Renal cortical epithelial cell (primary cell): ENCODE data around the gene DPF1. TPM values are rescaled to one million over a fixed set of nuclear protein-coding genes. Genes with fewer than 3 reads are reported as not detected.

Experiments used
- DNase-seq: peaks from one replicate; pipeline ENCODE4 v3.0.0-alpha.2; 2011; ENCODE audit warnings: low read depth
- total RNA-seq: library from RNA; depleted of rRNA; stranded (reverse); fragments of >200 nt; gene quantifications from 2 replicates; pipeline ENCODE4 v1.2.3, GENCODE V29; 2014

The DPF1 gene
- total RNA-seq, 1 donor from 2014 or later, result 0.10 TPM

DNA sequence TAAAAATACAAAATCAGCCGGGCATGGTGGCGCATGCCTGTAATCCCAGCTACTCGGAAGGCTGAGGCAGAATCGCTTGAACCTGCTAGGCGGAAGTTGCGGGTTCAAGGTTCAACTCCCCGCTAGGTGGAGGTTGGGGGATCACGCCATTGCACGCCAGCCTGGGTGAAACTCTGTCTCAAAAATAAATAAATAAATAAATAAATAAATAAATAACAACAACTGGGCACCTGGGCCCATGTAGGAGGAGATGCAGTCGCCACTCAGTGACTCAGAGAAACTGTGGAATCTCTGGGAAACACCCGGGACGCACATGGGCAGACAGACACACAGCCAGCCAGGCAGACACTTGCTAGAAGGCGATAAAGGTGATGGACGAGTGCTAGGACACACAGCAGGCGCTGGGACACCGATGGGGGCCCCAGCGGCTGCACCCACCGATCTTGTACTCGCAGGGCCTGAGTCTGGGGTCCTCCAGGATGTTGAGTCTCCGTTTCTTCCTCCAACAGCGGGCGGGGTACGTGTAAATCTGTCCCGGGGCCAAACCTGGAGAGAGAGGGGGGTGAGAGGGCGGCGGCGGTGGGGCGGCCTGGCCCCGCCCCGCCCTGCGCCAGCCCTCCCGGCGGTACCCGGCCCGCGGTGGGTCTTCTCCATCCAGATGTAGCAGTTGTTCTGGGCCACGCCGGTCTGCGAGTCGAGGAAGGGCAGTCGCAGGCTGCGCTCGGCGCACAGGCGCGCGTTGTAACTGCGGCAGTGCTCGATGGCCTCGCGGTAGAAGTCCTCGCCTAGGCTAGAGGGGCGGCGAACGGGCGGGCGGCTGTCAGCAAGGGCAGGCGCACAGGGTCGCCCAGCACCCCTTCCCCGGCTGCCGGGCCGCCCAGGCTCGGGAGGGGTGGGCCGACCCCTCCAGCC lies 1.8 kb downstream of the DPF1 start:
- no peak for DNase-seq

DNA sequence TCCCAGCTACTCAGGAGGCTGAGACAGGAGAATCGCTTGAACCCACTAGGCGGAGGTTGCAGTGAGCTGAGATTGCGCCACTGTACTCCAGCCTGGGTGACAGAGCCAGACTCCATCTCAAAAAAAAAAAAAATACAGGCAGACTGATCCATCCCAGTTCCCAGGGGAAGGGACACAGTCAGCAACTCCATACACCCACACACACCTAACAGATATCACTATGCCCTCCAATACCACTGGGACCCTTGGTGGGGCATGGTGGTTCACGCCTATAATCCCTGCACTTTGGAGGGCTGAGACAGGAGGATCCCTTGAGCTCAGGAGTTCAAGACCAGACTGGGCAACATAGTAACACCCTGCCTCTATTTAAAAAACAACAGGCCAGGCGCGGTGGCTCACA lies 2.6 kb downstream of the DPF1 start:
- DNase-seq, result no peak

DNA sequence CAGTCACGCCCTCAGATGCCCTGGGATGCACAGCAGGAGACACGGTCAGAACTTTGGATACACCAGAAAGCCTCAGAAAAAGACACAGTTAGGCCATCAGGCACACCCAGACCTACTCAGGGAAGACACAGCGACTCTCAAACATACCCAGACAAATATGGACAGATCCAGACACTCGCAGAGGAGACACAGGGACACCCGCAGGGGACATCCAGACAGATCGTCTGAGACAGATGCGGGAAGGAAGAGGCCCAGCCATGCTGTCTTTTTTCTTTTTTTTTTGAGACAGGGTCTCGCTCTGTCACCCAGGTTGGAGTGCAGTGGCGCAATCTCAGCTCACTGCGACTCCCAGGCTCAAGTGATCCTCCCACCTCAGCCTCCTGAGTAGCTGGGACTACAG lies 4.8 kb downstream of the DPF1 start:
- no peak for DNase-seq

DNA sequence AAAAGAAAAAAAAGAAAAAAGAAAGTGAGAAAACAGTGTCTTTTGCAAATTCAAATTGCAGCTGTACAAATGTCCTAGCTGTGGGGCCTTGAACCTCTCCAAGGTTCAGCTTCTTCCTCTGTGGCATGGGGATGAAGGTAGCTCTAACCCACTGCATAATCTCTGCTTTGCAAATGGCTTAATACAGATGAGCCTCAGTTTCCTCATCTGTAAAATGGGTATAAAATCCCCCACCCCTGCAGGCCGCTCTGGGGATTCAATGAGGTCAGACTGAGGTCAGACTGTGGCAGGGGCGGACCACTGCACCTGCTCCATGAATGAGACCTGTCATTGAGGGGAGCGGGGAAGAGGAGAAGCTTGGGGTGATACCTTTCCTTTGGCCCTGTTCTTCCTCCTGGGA lies 5.8 kb downstream of the DPF1 start:
- no peak for DNase-seq

DNA sequence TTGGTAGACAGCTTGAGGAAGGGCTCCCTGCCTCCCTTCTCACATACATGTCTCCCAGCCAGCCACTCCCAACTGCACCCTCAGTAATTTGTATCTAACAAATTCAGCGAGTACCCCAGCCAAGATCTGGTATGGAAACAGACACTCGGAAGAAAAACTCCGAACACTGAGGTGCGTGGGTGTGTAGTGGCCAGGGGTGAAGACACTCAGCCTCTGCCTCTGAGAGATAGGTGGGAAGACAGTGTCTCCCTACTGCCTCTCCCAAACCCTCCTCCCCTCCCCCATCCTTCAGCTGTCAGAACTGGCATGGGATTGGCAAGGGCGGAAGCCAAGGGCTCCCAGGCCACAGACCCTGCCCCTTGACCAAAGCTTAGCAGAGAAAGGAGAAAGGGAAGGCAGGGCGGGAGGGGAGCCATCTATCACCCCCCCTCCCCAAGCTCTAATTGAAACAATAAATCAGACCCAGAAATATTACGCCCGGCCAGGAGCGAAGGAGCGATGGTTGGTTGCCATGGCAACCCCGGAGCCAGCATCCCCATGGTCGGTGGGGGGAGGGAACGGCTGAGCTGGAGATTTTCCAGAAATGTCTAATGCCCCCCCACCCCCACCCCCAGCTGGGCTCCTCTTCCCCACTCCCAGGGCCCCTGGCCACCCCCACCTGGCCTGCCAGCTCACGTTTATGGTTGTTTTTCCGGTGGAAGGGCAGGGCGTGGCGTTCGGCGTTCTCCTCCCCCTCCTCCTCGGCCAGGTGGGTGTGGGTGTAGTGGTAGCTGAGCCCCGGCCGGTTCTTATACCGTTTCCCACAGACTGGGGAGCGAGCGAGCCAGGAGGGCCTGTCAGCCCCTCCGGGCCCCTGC lies 7.0 kb downstream of the DPF1 start:
- DNase-seq, result no peak

DNA sequence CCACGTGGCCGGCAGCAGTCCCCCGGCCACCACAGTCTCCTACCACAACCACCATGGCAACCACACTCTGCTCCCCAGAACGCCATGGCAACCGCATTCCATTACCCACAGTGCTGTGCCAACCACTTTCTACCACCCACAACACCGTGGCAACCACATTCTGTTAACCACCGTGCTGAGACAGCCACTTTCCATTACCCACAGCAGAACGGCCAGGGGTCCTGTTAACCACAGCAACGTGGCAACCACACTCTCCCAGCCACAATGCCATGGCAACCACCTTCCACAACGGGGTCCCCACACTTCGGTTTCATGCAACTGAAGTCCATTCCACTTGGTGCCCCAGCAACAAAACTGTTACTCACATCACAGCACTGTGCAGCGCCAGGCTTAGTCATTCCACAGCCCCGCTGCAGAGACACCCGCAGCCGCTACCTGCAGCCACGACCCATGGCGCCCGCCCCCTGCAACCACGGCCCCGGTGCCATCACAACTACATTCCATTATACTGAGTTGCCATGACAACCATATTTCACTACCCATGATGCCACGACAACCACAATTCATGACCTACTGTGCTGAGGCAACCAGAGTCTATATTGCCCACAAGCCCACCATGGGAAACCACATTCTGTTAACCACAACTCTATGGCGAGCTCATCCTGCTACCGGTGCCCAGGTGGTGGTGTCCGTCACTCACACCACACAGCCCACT lies 10.0 kb downstream of the DPF1 start:
- peak; percentile 89 for DNase-seq

DNA sequence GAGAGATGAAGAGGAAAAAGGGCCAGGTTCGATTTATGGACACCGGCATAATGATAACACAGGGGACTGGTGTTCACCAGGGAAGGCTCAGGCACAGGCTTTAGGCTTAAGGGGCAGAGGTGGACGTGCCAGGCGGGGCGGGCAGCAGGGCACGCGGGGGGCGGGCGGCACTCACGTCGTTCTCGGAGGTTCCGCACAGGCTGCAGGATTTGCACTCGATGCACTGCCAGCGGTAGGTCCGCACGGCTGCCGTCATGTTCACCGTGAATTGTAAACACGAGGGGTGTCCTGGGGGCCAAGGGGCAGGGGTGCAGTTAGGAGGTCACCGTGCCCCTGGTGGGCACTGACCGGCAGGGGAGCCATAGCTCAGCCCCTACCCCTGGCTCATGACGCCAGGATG lies 10.6 kb downstream of the DPF1 start:
- DNase-seq, result no peak

DNA sequence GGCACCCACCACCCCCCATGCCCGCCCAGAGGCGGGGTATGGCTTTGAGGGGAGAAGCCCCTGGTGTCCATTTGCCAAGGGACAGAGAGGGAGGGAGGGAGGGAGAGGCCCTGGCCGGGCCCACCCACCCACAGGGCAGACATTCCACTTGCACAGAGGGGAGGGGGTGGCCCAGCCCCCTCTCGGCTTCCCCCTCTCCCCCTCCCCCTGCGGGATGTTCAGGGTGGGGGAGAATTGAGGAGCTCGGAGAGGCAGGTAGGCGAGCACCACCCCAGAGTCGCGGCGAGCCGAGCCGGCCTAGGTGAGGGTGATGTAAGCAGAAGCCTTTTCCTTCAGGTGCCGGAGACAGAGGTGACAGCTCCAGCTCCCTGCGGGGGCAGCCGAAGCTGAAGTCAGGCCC lies 12.3 kb downstream of the DPF1 start:
- DNase-seq, result no peak

DNA sequence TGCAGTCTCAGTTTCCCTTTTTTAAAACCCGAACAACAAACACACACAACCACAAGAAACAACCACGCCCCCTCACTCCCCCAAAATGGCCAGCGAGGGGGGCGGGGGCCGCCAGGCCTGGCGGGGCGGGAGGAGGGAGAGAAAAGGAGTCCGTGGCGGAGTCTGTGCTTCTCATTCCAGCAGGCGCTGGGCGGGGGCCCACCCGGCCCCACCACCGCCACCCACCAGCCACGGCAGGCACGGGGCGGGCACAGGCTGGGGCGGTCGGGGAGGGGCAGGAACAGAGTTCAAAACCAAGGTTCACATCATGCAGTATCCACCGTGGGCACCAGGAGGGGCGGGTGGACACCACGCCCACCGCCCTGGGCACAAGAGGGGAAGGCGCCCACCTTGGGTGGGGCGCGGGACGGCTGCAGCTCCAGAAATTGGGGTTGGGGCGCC lies 12.9 kb downstream of the DPF1 start:
- DNase-seq, result no peak

DNA sequence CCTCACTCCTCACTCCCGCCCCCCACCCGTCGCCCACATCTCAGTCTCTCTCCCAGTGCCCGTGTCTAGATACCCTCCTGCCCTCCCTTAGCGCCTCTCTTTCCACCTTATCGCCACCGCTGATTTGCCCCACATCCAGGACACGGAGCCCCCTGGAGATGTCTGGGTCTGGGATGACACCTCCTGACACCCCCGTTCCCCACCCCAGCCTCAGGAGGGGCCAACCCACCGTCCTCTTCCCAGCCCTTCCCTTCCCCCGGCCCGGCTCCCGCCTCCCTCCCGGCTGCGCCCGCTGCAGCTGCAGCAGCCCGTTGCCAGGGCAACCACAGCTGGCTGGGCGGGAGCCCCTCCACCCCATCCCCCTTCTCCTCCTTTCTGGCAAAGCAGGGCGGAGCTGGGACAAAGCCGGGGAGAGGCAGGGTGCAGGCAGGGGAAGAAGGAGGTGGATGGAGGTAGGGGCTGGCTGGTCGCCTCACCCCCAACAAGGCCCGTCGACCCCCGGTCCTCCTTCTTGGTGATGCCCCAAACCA lies 13.5 kb downstream of the DPF1 start:
- DNase-seq, result no peak

DNA sequence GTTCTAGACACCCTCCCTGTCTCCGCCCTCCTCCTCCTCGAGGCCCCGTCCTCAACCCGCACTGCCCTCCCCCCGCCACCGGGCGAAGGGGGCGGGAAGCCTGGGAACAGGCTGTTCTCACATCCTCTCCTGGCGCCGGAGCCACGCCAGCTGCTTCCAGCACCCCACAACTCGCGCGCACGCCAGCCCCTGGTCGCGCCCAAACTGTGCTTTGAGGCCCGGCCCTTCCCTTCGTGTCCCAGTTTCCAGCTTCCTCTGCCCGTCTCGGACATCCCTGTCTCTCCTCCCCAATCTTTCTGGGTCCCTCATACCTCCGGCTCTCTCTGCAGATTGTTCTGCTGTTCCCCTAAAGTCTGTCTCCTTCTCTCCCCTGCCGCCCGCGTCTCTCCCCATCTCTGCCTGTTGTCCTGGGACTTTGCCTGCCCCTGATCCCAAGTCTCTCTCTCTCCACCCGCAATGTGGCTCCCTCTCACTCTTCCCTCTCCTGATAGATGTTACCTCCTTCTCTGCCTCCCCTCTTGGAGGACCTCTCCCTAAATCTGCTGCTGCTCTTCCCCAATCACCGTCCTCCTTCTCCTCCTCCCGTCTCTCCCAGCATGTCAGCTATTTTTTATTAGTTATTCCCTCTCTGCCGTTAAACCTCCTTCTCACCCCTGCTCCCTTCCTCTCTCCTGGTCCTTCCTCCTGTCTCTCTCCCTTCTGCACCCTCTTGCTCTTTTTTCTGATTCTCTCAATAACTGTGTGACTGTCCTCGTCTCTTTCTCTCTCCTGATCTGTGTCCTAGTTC lies 14.2 kb downstream of the DPF1 start:
- DNase-seq, result no peak

DNA sequence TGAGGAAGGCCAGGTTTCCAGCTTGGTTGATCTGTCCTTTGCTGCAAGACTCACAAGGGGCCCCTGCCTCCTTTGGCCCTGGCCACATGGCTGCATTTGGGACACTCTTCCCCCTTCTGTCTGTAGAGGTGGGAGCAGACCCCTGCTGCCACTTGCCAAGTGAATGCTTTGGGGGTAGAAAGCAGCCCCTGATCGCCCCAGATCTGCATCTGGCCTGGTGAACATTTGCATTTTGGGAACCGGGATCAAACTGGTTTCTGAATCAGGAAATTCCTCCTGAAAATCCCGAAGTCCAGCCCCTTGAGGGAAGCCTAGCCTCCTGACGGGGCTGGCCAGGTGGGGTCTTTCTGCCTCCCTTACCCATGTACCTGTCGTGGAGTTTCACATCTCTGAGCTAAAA lies 14.9 kb downstream of the DPF1 start:
- no peak for DNase-seq

DNA sequence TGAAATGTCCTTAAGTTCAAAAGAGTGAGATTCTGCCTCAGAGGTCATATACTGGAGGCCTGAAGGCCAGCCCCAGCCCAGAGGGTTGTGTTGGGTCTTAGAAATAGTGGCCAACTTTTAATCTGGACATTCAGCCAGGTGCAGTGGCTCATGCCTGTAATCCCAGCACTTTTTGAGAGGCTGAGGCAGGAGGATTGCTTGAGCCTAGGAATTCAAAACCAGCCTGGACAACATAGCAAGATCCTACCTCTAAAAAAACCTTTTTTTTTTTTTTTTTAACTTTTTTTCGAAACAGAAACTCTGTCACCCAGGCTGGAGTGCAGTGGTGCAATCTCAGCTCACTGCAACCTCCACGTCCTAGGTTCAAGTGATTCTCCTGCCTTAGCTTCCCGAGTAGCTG lies 15.5 kb downstream of the DPF1 start:
- no peak for DNase-seq

DNA sequence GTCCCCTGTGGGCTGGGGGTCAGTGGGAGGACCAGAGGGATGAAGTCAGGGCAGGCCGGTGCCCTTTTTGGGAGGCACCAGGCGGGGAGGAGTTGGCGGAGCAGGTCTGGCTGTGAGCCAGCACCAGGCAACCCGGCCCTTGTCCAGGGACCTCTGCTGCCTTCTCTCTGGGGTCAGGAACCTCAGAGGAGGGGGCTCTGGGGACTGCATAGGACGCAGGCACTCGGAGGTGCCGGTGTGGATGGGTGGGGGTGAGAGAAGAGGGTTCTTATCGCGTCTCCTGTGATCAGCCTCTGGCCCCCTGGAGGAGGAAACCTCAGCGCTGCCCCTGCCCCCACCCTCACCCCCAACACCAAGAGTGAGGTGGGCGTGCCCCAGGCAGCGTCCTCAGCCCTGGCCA lies 16.5 kb downstream of the DPF1 start:
- no peak for DNase-seq

DNA sequence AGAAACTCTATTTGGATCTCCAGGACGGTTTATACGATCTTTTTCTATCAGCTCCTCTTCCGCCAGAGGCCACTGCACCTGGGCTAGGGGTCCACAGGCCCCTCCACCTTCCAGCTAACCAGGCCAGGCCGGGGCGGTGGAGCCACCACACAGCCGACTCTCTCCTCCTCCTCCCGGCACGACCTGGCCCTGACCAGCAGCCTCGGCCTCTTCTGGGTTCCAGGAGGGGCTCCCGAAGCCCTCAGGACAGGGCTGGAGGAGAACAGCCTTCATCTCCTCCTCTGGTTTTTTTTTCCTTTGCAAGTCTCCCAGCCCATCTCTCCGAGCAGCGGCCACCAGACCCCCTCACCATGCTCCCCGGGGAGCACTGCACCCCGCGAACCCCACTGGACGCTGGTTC lies 17.1 kb downstream of the DPF1 start:
- DNase-seq, result no peak

DNA sequence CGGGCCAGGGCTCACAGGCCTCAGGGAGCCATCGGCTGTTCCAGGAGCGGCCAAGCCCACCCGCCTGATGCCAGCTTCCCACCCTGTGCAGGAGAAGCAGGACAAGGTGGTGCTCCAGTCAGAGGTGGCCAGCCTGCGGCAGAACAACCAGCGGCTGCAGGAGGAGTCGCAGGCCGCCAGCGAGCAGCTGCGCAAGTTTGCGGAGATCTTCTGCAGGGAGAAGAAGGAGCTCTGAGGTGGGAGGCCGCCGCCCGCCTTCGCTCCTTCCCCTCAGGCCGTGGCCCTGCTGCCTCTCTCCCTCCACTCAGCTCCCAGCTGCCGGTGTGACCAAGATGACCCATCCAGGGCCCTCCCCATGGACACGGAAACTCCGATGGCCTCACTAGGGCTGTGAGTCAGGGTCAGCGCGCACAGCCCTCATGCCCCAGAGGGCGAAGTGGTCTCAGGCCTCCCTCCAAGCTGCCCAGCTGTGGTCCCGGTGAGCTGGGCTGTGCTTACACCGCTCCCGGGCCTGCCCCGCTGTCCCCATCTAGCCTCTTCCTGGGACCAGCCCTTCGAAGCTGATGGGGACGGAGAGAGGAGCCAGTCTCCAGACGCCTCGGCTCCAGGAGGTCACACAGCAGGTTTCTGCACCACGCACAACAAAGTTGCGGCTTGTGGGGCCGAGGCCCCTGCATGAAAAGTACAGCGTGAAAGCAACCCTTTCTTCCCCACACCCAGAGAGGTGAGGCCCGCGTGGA lies 17.8 kb downstream of the DPF1 start:
- no peak for DNase-seq

DNA sequence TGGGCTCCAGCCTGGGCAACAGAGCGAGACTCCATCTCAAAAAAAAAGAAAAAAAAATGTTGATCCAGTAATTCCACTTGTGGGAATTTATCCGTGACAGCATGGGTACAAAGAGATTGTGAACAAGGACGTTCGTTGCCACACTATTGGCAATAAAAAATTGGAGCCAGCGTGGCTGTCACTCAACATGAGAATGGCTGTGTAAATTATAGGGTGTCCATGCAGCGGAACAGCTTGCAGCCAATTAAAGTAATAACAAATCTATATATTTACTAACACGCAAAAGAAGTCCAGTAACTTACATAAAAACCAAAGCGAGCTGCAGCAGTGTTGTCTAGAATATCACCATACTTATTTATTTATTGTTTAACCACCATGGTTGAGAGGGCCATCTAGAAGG lies 19.3 kb downstream of the DPF1 start:
- DNase-seq, result no peak

DNA sequence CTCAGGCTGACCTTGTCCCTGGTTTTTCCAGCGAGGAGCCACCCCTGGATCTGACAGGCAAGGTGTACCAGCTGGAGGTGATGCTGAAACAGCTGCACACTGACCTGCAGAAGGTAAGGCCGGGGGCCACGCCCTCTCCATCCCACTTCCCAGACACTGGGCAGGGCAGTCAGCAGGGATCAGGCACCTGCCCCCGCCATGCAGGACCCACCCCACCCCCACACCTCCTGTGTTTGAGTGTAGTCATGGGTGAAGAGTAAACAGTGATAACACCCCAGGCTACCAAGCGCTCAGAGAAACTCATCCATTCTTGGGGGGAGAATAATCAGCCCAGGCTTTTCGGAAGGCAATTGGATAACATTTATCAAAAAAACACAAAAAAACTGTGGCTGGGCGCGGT lies 19.9 kb downstream of the DPF1 start:
- no peak for DNase-seq

DNA sequence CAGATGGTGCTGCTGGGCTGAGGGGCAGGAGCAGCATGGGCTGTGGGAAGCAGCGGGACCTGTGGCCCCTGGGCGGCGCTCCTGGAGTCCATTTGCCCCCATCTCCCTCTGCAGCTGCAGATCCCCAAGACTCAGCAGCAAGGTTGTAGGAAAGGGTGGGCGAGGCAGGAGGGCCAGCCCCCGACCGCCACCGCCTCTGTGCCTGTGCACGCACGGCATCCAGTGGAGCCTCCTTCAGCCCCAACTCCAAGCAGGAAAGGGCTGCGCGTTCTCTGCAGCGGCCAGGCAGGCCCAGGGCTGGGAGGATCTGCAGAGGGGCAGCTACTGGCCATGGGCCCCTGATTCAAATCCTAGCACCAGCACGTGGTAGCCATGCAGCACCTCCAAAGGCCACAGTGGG lies 20.8 kb downstream of the DPF1 start:
- no peak for DNase-seq

DNA sequence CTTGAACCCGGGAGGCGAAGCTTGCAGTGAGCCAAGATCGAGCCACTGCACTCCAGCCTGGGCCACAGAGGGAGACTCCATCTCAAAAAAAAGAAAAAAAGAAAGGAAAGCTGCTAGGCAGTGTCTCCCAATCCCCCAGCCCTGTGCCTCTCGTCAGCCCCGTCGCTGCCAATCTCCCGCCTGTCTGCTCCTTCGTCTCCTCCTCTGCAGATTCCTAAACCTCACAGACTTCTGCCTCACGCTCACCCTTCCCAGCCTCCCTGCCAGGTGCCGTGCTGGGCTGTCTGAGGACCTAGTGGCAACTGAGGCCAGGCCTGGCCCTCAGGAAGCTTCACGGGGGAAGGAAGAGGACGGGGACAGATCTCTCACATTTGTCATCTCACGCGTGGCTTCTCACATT lies 21.5 kb downstream of the DPF1 start:
- no peak for DNase-seq

DNA sequence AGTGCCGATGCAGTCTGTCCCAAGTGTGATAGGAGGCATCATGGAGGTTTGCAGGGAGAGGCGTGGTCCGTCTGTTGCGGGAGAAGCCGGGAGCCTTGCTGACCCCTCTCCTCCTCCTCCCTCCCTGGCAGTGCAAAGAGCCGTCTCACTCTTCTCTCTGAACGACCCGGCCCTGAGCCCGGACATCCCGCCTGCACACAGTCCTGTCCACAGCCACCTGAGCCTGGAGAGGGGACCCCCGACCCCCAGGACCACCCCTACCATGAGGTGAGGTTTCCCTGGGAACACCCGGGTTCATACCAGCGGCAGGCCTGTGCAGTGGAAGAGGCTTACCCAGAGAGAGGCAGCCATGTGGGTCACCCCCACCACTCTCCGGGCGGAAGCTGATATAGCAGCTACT lies 22.3 kb downstream of the DPF1 start:
- DNase-seq, result no peak
